Measurements from ENCODE around the gene NPR2. TPM values are rescaled to one million over a fixed set of nuclear protein-coding genes. Genes with fewer than 3 reads are reported as not detected.

Gene NPR2
- total and polyA plus RNA-seq, 2 of the 13 experiments (the other 11 are each of a cell fraction or from before 2014, with no cell fraction given), result 7.4 to 9.4 TPM

- TF ChIP-seq ZNF318 (CRISPR knock-in tag; IDR thresholded peaks at IDR 0.05) (0 out of 2 replicates have a peak, but pooled peaks have one; percentile 8), MTA1 (CRISPR knock-in tag; IDR thresholded peaks at IDR 0.05; ENCODE audit: borderline replicate concordance) (no peak), RNF2 (conservative IDR thresholded peaks at IDR 0.05; ENCODE audit: low read depth) (peak; percentile 45; the same call in 1 of the 2 replicates), ZNF501 (CRISPR knock-in tag; IDR thresholded peaks at IDR 0.05) (peak; percentile 89), PBX3 (CRISPR knock-in tag; IDR thresholded peaks at IDR 0.05; ENCODE audit: borderline replicate concordance) (no peak), E2F2 (CRISPR knock-in tag; IDR thresholded peaks at IDR 0.05; ENCODE audit: borderline replicate concordance) (no peak), TRIM22 (IDR thresholded peaks at IDR 0.05) (no peak), SMC3 (IDR thresholded peaks at IDR 0.05; ENCODE audit: low read length) (no peak), NR1H2 (CRISPR knock-in tag; IDR thresholded peaks at IDR 0.05; ENCODE audit: borderline replicate concordance, low read depth) (no peak), TAF1 (CRISPR knock-in tag; IDR thresholded peaks at IDR 0.05) (peak; percentile 92), ZNF264 (CRISPR knock-in tag; IDR thresholded peaks at IDR 0.05) (peak; percentile 32; the same call in 1 of the 2 replicates), NFIC (IDR thresholded peaks at IDR 0.05; ENCODE audit: low read length) (no peak), ZNF770 (CRISPR knock-in tag; IDR thresholded peaks at IDR 0.05) (0 out of 2 replicates have a peak, but pooled peaks have one; percentile 23), DR1 (CRISPR knock-in tag; IDR thresholded peaks at IDR 0.05) (peak; percentile 88)
Measured at GRCh38 chr9:35814841-35815543, 23.6 kb downstream of the NPR2 start, which contains the start of gene HINT2 (continued).
